Pulmonary artery endothelial cell (primary cell): ENCODE measurements around the gene F13A1. TPM values are rescaled to one million over a fixed set of nuclear protein-coding genes. Genes with fewer than 3 reads are reported as not detected.

Experiments
- DNase-seq: peaks from one replicate; pipeline ENCODE4 v3.0.0-alpha.2; 2011; ENCODE audit warnings: low read depth, low spot score
- total RNA-seq: library from RNA; depleted of rRNA; stranded (reverse); fragments of >200 nt; gene quantifications from 2 replicates; pipeline ENCODE4 v1.2.3, GENCODE V29; 2014

The F13A1 gene
- total RNA-seq, 1 donor from 2014 or later: not detected

DNA sequence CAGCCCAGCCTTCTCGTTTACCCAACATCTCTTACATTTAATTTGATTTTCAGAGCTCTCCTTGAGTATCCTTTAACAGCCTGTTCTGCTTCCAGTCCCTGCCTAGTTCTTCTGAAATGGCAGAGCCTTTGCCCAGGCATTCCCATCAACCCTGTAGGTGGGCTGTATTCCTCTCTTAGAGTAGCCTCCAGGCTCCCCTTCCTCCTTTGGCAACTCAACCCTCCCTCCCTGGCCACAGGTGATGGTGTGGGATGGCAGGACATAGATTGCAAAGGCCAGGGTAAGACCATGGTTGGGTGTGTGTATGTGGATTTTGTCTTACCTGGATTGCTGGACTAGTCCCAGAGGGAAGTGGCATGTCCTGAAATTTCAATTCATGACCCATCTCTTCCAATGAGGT lies 125.4 kb downstream of the F13A1 start:
- DNase-seq: no peak

DNA sequence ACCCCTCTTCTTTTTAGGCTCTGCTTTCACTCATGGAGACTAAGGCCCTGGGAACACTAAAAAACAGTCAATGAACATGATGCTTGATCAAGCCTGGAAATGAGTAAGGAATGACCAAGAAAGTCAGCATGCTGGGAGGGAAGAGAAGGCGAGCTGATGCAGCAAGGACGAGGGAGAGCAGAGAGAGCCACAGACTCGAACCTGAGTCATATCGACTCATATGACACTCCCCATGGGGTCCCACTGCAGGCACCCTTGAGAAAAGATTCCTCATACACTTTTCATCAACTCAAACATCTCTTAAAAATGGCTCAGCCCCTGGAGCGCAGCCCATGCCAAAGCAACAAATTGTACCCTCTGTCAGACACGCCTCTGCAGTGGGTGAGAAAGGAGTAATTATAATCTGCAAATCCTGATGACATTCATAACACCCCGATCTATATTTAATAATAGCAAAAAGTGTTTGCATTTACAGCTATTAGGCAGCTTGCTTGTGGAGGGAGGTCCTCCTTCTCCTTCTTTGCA lies 127.2 kb downstream of the F13A1 start:
- no peak for DNase-seq

DNA sequence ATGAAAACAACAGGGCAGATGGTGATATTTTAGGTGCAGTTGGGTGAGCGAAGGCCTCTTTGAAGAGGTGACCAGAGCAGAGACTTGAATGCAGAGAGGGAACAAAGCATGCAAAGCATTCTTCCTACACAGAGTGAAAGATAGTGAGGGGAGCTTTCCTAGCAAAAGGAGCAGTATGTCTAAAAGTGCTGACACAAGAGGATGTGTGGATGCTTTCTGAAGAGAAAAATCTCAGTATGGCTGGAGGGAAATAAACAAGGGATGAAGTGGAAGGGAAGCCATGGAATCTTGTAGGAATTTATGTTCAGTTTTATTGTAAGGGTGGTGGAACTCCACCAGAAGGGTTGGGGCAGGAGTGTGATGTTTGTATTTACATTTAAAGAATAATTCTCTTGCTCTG lies 128.6 kb downstream of the F13A1 start:
- DNase-seq: no peak

DNA sequence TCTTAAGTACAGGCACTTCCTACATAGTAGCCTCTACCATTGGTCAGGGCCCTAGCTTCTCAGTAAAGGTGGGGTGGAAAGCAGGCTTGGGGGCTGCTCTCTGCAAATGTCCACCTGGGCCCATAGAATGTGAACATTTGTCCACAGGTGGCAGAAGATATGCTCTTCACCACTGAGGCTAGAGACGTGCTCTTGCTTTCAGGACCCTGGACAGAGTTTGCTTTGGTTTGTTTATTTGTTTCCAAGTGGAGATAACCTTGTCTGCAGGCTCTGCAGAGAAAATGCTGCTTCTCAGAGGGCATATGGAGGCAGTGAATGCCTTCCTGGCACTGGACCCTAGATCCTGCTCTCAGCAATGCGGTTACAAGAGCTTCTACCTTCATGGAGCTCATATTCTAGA lies 129.0 kb downstream of the F13A1 start:
- DNase-seq: no peak

DNA sequence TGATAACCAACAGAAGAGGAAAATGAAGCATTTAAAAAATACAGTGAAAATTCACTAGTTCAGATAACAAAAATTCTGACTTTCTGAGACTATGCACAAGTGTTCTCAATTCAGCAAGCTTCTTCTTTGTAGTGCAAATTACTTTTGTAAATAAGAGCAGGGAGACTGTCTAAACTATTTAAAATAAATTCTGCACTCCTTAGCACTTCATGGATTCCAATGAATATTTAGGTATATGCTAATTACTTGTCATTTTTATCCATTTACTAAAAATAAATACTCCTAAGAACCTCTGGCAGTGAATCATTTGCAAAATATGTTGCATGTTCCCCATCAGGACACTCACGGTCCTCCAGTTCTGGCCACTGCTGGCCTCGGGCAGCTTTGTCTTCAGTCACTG lies 139.8 kb downstream of the F13A1 start:
- DNase-seq: no peak

DNA sequence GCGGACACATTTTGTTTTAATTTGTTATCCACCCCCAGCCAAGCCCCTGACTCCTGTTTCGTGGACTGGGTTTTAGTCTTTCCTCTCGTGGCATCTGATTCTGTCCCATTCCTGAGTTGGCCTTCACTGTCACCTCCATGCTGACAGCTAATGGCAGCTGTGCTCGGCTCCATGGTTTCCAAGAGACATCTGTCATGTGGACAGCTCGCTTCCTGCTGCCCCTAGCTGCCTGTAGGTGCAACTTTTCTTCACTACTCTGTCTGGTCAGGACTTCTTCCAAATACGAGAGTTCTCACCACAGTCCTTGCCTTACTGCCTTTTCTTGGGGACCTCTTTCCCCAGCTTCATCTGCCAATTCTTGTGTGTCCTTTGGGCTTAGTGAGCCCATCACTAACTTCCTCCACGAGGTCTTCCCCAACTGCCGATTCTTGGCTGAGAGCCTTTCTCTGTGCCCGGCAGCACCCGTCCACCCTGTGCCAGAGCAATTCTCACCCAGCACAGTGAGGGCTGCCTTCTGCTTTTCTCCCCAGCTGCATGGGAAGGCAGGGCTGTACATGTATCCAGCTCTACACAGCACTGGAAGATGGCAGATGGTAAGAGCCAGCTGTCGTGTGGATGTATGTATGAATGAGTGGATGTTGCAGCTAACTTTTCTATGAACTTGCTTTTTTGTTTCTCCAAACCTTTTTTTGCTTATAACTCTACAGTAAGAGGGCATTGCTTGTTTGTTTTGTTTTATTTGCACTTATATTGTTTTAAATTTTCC lies 140.4 kb downstream of the F13A1 start:
- DNase-seq: no peak

DNA sequence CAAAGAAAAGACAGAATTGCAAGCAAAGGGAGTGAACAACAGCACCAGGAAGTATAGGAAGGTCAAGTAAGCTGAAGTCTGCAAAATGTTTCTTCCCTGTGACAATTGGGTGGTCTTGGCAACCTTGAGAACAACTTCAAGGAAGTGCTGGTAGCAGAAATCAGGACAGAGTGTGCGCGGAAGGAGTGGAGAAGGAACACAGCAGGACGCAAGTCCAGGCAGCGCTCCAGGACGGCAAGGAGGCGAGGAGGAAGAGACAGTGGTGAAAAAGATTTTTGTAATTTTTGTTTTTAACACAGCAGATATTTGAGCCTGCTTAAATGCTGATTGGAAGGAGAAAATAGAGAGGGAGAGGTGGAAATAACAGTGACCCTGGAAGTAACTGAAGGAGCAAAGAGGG lies 141.7 kb downstream of the F13A1 start:
- DNase-seq: no peak

DNA sequence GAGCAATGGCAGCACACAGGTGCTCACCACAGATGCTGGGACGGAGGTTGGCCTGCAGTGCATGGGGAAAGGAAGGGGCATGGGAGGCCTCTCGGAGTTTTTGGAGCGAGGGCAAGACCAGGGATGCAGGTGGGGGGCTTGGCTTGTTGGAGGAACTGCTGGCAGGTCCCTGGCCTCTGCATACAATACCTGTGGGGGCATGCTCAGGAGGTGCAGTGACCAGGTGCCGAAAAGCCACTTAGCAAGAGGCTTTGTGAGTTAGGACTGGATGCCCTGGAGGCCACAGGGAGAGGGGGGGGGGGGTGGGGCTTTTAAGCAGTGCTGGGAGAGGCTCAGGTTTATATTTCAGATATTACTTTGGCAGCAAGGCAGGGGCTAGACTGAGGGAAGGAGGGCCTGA lies 142.7 kb downstream of the F13A1 start:
- no peak for DNase-seq

DNA sequence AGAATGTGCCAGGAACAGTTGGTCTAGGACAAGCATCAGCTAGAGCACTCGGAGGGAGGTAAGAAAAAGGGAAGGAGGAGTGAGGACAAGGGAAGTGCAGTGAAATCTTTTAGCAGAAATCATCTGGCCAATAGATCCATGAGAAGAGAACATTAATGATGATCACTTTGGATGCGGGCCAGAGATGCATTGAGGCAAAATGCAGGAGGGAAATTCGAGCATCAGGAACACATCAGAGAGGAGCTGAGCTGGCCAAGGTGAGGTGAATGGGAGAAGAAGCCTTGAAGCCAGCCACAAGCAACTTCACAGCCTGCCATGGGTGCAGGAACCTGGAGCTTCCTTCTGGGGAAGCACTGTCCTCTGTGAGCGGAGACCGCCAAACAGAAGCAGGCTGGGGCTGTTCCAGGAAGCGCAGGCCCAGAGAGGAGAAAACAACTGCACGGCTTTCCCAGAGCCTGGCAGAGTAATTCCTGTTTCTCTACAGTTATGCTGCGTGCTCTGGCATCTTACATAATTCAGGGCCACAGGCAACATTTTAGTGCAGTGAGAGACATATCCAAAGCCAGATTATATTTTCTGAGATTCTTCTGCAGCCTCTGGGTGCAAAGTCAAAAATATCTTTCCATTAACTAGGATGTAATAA lies 143.8 kb downstream of the F13A1 start:
- no peak for DNase-seq

DNA sequence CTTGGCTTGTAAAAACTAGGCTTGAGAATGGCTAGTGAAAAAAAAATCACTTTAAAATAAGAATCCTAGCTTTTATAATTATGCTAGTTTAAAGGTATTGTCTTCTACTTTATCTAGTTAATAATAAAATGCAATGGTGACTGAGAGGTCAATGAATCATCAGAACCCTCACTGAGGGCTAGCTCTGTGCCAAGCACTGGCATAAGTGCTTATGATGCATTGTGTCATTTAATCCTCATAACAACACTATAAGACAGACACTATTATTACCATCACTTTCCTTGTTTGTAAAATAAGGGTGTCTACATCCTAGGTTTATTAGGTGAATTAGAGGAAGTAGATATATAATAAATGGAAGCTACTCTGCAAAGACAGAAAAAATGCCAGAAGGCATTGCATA lies 144.3 kb downstream of the F13A1 start:
- no peak for DNase-seq

DNA sequence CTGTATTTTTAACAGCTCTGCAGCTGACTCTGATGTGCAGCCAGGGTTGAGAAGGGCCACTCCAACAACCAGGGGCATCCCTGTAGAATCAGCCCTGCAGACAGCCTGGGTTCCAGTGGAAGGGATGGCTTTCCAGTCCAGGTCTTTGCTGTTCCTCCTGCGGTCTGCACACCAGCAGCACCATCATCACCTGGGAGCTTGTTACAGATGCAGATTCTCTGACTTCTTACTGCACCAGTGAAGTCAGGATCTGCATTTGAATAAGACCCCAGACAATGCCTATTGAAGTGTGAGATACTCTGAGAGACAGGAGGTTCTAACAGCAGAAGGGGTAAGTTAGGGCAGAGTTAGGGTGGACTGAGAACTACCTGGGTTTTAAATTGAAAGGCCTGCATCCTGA lies 151.3 kb downstream of the F13A1 start:
- DNase-seq: no peak

DNA sequence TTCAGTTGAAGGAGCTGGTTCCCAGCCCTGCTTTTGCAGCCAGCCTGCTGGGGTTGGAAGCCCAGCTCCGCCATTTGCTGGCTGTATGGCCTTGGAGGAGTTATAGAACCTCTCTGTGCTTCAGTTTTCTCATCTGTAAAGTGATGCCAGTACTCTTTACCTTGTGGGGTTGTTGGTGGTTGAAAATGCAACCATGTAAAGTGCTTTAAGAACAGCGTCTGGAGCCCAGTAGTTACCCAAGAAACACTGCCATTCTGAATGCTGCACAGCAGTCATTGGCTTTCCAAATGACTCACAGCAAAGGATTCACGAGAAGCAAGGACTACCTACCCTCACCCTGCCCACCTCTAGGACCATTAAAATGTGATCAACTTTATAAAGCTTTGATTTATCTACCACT lies 154.4 kb downstream of the F13A1 start:
- no peak for DNase-seq

DNA sequence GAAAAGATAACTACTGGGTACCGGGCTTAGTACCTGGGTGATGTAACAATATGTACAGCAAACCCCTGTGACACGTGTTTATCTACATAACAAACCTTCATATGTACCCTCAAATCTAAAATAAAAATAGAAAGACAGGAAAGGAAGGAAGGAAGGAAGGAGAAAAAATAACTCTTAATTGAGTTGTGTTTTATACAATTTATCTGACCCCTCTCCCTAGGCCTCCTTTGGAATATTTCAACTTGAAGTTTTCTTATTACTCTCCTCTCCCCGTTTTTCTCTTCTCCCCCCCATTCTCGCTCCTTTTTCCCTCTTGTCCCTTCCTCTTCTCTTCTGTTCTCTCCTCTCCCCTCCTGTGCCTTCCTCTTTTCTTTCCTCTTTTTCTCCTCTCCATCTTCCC lies 156.1 kb downstream of the F13A1 start:
- DNase-seq: no peak

DNA sequence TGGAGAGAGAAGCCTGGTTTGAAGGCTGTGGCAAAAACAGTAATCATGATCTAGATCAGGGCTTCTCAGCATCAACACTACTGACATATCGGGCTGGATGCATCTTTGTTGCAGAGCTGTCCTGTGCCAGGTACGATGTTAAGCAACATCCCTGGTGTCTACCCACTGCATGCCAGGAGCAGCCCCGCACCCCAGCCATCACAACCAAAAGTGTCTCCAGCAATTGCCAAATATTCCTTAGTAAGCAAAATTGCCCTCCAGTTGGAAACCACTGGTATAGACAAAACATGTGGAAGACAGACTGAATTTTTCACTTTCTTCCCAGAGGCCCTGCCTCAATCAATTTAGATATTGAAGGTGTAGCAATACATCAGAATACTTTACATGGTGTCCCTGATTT lies 166.1 kb downstream of the F13A1 start:
- DNase-seq: no peak

DNA sequence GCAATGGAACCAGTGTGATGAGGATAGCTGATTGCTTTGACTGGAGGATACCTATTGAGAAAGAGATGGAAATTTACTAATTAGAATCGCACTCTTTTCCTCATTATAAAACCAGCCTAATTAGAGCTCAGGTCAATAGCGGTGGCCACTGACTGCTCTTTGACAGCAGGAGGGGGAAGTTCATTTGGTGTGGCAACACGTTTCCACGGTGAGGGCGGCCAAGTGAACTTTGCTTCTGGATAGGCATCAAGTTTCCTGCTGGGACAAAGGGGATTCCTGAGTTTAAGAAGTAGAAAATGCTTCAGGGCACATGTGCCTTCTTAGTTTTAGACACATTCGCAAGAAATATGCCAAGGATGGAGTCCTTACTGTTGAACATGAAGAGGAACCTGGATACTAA lies 168.4 kb downstream of the F13A1 start:
- no peak for DNase-seq

DNA sequence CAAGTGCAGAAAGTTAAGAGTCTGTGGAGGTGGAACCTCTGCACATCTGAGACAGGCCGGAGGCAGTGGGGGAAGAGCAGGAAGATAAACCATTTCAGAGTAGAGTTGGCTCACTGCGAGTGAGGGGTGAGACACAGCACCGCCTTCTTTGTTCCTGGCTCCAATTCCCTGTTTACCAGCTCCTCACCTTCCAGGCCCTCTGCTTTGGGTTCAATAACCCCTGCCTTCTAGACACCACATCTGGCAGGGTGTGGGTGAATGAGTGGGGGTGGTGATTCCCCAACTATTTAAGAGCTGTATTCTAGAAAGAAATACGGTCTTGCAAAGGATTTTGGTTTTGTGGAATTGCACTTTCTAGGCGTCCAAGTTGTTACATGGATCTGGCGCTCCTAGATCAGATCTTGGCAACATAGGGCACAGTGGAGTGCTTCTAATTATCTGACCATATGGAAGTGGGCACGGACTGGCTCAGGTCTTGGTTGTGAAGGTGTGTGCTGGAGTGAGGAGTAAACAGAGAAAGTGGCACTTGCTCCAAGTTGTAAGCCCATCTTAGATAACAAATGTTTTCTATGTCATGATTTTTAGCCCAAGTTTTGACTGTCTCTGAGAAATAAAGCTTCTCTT lies 172.2 kb downstream of the F13A1 start:
- no peak for DNase-seq

DNA sequence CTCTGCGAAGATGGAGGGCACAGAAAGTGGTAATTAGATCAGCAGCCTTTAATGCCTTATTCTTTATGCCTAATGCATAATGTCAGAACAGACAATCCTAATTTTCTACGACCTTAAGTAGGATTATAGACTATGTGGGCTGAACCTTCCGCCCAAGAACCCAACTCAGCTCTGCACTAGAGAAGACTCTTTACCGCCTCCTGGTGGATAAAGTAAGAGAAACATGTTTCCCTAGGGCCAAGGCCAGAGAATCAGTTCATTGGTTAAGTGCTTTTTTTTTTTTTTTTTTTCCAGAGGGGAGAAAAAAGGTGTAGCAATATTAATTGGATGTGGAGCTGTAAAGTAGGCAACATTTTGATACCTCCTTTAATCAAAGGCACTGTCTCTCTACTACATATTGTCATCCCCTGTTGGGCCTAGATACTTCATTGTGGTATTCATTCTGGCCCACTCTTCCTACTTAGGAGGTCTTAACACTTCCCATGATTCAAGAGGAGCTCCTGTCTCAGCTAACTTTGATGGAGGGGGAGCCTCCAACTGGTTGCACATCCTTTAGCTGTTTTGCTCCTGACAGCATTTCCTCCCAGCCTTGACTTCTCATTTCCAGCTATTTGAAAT lies 188.9 kb downstream of the F13A1 start:
- no peak for DNase-seq

DNA sequence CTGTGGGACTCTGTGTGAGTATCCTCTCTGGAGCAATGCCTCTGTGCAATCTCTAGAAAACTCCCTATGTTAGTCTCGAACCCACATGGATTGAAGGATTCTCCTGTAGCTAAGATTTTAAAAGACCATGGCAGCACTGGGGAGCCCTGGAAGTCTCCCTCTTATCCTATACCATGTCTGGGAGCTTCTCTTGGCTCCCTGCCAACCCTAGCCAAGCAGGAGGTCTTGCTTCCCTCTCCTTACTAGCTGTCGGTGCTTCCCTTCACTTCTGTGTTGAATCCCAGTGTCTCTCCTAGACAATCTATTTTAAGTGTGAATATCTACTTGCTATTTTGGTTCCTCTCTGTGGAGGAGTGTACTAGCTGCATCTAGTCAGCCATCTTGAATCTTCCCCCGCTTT lies 195.0 kb downstream of the F13A1 start:
- no peak for DNase-seq

DNA sequence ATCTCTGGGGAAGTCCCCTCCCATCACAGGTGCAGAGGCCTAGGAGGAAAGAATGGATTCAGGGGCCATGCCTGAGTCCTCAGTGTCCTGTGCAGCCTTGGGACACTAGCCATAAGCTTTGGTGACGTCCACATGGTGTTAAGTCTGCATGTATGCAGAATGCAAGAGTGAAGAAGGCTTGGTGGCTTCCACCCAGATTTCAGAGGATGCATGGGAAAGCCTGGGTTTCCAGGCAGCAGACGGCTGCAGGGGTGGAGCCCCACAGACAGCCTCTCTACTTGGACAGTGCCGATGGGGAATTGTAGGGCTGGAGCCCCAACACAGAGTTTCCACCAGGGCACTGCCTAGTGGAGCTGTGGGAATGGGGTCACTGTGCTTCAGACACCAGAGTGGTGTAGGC lies 196.7 kb downstream of the F13A1 start:
- DNase-seq: no peak

DNA sequence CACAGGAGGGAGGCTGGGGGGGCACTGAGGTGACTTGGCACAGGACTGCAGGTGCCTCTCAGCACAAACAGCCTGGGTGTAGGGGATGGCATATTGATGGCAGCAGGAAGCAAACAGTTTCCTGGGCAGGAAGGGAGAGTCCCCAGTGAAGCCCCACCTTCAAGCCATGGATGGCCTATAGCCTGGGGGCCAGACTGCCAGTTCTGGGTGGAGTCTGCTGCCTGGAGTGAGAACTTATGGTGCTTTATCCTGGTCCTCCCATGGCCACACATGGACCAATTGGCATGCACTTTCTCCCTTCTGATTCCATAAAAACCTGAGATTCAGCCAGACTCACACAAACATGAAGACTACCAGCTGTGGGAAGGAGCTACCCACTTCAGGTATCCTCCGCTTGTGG lies 198.5 kb downstream of the F13A1 start:
- DNase-seq: no peak

DNA sequence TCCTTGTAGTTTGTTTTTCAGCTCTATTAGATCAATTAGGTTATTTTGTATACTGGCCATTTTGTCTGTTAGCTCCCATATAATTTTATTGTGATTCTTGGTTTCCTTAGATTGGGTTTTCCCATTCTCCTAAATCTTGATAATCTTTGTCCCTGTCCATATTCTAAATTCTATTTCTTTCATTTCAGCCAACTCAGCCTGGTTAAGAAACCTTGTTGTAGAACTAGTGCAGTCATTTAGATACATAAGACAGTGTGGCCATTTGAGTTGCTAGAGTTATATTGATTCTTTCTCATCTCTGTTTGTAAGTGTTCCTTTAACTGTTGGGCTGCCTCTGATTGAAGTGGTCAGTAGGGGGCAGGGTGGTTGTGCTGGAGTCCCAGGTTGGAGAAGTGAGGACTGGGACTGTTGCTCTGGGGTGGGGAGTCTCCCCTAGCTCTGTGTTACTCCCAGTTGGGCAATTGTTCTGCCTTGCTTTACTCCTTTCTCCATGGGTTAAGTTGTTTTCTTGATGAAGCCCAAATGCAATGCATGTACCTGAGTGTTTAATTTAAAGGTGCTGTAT lies 214.9 kb downstream of the F13A1 start:
- DNase-seq: no peak
